ENCODE measurements around the gene PTMA.
"Not testable (repeated sequence)": the region's sequence is repeated elsewhere in the genome, so short reads cannot be mapped to it uniquely, and the experiment has no call there.

PTMA gene

GRCh38 chr2:231707927-231708772 lies at the start of gene PTMA:
TSS of gene PTMA (plus strand) at chr2:231708525. CDS start at chr2:231708707, 182 bp downstream.
- DNase-seq: peak; percentile 93 to 100 (median 99)

GRCh38 chr2:231660073-231660472 lies 48.3 kb upstream of the PTMA start:
- DNase-seq: not testable (repeated sequence)

- no peak for DNase-seq
Measured at GRCh38 chr2:231660860-231661259, 47.5 kb upstream of the PTMA start.

- no peak for DNase-seq
Measured at GRCh38 chr2:231661422-231662027, 46.8 kb upstream of the PTMA start.

GRCh38 chr2:231662028-231662810 lies 46.1 kb upstream of the PTMA start:
- peak; percentile 34 to 98 (median 91) for DNase-seq

- DNase-seq: peak in 2 of 56 donors; percentile 59 to 68
Measured at GRCh38 chr2:231662811-231663457, 45.4 kb upstream of the PTMA start.

GRCh38 chr2:231663458-231664212 lies 44.7 kb upstream of the PTMA start:
- DNase-seq: no peak

GRCh38 chr2:231664727-231665126 lies 43.6 kb upstream of the PTMA start:
- no peak for DNase-seq

- no peak for DNase-seq
Measured at GRCh38 chr2:231665245-231666170, 42.8 kb upstream of the PTMA start.

- DNase-seq: peak in 53 of 56 donors; percentile 35 to 94 (median 83)
Measured at GRCh38 chr2:231666171-231667095, 41.9 kb upstream of the PTMA start.

- peak in 1 of 56 donors; percentile 20 for DNase-seq
Measured at GRCh38 chr2:231667096-231667427, 41.3 kb upstream of the PTMA start.

- no peak for DNase-seq
Measured at GRCh38 chr2:231667496-231667895, 40.8 kb upstream of the PTMA start.

GRCh38 chr2:231668981-231669380 lies 39.3 kb upstream of the PTMA start:
- no peak for DNase-seq

- no peak for DNase-seq
Measured at GRCh38 chr2:231671270-231672050, 36.9 kb upstream of the PTMA start.

- peak in 1 of 56 donors; percentile 34 for DNase-seq
Measured at GRCh38 chr2:231672617-231673347, 35.5 kb upstream of the PTMA start.

GRCh38 chr2:231673348-231673770 lies 35.0 kb upstream of the PTMA start:
- DNase-seq: no peak

Measured in amygdala (tissue), 56 donors.